ENCODE measurements around the gene MTHFD1L.

Gene MTHFD1L

DNA sequence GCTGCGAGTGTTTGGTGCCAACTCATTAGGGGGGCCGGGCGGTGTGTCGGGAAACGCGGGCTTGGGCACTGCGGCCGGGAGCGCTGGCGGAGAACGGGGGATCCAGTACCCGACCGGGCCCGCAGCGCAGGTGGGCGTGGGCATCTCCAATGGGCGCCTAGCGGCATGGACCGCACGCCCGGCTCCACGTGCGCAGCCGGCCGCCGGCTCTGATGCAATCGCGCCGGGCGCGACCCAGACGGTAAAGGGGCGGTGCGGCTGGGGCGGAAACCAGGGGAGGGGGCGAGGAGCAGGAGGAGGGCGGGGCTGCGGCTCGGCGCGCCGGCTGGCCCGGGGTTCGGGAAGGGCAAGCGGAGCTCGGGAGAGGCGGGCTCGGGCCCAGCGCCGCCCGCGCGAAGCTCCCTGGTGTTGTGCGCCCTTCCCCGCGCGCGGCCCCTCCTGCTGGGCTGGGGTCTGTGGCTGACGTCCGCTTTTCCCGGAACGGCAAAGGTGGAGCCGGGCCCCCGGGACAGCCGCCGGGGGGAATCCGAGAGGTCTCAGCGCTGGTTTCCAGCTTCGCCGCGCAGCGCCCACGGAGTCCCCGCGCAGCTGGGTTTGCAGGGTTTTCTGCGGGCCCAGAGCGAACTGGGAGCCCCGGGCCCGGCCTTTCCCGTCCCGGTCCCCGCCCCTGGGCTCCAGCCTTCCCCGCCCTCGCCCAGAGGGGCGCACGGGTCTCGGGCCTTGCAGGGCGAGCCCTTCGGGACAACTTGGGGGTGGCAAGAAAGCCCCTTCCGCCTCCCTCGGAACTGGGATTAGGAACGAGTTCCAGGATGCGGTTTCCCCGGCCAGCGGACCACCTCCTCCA, 867 bp downstream of the MTHFD1L start:
- peak; percentile 96 for DNase-seq (ENCODE audit: low spot score)

DNA sequence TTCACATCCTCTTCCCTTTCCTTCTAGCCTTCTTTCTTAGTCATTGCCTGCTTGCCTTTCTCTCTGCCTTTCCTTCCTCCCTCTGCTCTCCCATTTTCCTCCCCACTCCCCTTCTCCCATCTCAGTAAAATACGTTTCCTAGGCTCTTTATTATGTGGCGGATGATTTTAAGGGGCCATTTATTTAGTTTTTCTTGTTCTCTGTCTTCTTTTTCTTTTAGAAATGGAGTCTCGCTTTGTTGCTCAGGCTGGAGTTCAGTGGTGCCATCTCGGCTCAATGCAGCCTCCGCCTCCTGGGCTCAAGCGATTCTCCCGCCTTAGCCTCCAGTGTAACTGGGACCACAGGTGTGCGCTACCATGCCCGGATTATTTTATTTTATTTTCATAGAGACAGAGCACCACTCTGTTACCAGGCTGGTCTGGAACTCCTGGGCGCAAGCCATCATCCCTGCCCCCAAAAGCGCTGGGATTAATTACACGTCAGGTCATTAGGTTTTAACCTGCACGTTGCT, 1.5 kb downstream of the MTHFD1L start:
- DNase-seq (ENCODE audit: low spot score) = no peak

DNA sequence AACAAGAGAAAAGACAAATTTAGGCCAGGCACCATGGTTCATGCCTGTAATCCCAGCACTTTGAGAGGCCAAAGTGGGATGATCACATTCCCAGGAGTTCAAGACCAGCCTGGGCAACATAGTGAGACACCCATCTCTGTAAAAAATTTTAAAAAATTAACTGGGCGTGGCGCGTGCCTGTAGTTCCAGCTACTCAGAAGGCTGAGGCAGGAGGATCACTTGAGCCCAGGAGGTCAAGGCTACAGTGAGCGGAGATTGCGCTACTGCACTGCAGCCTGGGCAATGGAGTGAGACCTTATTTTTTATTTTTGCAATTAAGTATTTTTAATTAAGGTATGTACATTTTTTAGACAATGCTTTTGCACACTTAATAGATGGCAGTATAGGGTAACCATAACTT, 3.3 kb downstream of the MTHFD1L start:
- no peak for DNase-seq (ENCODE audit: low spot score)

DNA sequence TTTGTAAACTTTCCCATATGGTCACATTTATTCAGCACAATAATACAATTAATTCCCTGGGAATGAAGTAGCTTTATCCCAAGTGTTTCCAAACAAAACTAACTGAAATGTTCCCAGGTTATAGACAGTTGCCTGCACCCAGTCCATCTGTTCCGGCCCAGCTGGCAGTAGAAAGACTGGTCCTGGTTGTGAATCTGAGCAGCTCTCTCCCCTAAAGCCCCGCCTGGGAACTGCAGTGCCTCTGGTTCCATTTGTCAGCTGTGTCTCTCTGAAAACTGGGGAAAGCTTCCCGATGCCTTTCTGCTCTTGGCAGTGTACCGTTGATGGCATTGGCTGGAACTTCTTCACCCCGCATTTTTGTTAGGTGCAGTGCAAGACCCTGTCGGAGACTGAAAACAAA, 8.7 kb downstream of the MTHFD1L start:
- no peak for DNase-seq (ENCODE audit: low spot score)

DNA sequence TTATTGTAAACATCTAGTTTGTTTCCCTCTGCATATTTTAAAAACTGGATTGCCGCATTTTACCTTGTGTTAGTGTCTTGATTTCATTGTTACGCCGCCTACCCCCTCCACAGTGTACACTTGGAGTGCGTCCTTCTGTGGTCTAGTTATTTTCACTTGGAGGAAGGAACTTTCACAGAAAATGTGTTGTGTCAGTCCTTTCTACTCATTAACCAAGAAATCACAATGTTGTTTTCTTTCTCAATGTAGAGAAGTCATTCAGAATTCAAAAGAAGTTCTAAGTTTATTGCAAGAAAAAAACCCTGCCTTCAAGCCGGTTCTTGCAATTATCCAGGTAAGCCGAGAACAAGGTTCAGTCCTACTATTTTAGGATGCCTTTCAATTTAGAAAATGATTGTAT, 10.3 kb downstream of the MTHFD1L start:
- DNase-seq (ENCODE audit: low spot score) = no peak

DNA sequence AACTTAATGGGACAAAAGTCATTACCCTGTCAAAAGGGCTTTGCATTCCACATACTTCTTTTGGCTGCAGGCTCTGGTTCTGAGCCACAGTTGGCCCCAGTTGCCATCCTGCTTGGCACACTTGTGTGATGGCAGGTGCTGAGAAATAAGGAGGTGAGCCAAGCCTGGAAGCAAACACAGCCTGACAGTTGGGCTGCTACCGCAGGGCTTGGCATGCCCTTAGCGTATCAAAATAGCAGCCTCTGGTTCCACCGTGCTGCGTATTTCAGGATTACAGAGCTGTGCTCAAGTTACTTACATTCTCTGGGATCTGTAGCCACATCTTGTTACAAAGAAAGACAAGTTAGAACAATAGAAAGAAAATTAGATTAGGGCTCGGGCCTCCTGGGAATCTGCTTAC, 11.1 kb downstream of the MTHFD1L start:
- no peak for DNase-seq (ENCODE audit: low spot score)

DNA sequence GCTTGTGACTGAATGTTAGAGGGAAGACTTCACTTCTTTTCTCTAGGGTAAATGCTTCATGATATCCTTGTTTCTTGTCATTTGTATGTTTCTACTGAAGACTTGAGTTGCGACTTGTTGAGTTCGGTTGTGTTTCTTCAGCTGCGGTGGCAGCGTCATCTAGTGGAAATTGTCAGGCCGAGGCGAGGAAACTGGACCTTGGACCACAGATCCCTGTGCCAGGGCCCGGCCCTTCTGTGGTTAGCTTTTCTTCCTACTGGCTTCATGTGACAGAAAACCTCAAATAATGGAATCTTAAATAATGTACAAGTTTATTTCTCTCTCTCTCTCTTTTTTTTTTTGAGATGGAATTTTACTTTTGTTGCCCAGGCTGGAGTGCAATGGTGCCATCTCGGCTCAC, 12.4 kb downstream of the MTHFD1L start:
- DNase-seq (ENCODE audit: low spot score) = no peak

DNA sequence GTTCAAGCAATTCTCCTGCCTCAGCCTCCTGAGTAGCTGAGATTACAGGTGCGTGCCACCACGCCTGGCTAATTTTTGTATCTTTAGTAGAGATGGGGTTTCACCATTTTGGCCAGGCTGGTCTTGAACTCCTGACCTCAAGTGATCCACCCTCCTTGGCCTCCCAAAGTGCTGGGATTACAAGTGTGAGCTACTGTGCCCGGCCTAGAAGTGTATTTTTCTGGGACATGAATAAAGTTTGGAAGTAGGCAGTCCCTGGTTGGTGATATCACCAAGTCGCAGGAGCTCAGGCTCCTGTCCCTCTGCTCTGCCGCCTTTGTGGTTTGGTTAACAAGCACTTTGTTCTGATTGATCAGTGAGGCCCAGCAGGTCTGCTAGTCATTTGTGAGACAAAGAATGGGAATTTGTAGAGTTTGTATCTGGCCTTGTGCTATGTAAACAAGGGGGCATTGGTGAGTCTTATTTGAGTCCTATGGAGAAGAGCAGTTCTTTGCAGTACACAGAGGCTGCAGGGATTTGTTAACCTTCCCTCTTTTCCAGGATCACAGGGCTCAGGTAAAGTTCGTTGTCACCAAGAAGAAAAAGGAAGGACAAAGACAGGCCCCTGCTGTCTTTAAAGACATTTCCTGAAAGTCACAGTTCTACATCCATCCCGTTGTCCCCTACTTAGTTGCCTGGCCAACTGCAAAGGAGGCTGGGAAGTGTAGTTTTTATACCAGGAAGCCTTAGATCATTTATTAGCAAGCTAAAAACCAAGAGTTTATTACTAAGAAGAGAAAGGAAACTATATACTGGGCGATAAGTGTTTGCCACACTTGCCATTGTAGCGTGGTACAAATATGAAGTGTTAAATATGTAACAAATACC, 13.1 kb downstream of the MTHFD1L start:
- DNase-seq (ENCODE audit: low spot score) = peak; percentile 37

DNA sequence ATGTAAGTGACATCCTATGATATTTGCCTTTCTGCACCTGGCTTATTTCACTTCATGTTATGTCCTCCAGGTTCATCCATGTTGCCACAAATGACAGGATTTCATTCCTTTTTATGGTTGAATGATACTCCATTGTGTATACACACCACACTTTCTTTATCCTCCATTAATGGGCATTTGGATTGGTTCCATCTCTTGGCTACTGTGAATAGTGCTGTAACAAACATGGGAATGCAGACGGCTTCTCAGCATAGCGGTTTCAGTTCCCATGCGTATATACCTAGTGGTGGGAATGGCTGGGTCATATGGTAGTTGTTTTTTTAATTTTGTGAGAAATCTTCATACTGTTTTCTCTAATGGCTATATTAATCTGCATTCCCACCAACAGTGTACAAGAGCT, 14.8 kb downstream of the MTHFD1L start:
- no peak for DNase-seq (ENCODE audit: low spot score)

DNA sequence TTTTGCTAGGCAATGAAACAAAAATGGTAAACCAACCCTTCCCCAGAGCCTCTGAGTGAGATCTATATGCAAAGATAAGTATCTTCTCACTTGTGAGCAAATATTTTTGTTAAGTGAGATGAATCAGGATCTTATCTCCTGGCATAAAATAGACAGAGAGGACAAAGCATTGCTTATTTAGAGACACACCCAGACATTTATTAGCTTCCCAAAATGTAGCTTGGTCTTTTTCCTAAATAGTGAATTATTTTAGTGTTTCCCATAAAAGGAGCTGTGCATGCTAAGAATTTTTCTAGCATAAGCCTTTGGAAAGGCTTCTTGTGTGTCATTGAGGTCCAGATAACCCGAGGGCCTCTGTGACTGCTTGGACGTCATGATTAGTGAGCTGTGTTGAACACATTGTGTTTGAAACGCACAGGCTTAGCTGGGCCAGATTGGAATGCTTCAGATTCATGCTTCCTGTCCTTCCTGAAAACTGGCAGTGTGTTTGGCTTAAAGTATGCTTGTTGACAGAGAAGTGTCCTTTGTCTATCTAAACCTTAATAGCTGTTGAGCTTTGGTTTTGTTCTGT, 16.5 kb downstream of the MTHFD1L start:
- DNase-seq (ENCODE audit: low spot score) = peak; percentile 19

DNA sequence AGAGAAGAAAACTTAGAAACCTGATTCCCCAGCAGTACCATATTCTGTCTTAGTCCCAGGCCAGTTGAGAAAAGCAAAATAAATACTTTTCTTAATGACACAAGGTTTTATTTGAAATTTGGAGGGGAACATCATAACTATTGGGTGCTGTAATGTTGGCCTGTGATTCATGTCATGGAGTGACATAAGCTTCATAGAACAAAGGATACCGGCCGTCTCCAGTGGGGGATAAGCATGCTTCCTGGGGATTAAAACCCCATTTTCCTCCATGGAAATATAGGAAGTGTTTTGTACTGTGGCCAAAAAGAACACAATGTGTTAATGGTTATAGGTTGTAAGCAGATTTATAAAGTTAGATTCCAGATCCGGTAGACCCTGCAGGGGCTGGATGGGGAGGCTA, 18.0 kb downstream of the MTHFD1L start:
- DNase-seq (ENCODE audit: low spot score) = no peak

DNA sequence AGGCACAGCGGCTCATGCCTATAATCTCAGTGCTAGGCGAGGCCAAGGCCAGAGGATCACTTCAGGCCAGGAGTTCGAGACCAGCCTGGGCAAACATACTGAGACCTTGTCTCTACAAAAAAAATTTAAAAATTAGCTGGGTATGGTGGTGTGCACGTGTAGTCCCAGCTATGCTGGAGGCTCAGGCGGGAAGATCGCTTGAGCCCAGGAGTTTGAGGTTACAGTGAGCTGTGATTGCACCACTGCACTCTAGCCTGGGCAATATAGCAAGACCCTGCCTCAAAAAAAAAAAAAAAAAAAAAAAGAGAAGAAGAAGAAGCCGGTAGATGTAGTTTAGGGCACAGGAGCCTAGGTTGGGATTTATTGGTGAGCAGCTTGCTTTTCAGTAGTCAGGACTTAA, 20.7 kb downstream of the MTHFD1L start:
- no peak for DNase-seq (ENCODE audit: low spot score)

DNA sequence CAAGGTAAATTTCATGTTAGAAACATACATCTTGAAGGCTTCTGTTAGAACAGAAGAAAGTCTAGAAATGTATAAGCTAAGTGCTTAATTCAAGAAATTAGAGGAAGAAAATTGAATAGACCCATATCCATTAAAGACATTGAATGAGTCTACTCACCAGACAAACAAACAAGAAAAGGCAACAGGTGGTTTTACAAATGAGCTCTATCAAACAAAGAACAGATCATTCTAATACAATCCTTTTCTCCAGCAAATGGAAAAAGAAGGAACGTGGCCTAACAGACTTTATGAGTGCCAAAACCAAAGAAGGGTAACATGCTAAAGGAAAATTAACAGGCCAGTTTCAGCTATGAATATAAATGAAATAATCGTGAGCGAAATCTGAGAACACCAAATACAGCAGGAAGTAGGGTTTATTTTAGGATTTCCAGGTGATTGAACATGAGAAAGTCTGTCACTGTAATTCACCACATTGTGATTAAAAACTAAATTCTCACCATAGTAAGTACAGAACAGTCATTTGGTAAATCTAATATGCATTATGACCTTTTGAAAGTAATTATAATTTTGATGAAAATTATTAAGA, 22.6 kb downstream of the MTHFD1L start:
- DNase-seq (ENCODE audit: low spot score) = no peak

DNA sequence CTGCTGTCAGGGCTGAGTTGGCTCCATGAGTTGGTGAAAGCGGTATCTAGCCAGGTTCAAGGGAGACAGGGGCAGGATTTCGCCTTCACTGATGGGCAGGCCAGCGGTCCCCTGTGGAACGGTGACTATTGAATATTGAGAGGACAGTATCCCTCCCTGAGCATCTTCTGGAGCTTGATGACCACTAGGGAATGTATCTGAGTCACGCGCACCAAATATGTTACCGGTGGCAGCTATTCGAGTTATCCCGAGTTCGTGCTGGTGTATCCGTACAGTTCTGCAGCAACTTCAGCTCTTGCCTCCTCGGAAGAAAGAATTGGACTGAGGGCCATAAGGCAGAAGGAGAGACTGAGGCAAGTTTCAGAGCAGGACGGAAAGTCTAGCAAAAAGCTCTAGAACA, 24.8 kb downstream of the MTHFD1L start:
- DNase-seq (ENCODE audit: low spot score) = no peak

DNA sequence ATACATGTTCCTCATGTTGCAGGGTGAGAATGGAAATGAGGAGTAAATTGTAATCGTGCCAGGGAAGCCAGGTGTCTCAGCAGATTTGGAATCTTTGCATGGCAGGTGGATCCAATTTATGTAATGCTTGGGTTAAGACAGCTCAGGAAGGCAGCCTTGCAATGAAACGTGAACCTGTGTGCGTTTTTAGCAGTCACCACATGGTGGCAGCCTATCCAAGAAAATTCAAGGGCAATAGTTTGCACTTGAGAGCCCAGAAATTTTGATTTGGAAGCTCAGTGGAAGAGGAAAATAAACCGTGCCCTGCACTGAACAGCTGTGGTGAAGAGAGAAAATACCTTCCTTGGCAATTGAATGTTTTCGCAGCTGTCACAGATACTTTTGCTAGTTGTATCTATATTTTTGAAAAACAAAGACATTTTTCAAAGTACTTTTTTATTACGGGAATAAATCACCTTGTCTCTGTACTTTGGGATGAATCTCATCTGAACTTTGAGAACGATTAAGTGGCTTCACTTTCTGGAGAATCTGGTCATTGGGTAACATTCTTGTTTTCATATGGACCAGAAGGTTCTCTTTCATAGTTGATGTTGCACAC, 26.5 kb downstream of the MTHFD1L start:
- peak; percentile 62 for DNase-seq (ENCODE audit: low spot score)

DNA sequence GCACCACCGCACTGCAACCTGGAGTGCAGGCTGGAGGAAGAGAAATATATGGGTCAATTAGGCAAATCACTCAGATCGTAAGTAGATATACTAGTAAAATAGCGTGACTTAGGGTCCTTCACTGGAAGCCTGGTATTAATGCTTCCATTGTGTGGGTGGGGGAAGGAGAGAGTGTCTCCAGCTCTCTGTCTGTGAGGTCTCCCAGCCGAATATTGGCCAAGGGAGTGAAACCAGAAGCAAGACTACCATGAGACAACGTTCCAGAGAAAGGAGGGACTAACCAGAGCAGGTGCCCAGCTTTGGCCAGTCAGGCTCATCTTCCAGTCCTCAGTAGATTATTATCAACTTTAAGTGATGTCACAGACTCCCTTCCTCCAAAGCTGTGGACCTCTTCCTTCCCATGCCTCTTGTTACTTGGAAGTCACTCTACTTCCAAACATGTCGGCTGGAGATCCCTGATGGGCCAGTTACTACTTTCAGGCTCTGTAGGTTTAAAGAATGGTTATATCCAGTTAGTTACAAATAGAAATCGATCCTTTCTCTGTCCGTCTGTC, 28.8 kb downstream of the MTHFD1L start:
- DNase-seq (ENCODE audit: low spot score) = no peak

DNA sequence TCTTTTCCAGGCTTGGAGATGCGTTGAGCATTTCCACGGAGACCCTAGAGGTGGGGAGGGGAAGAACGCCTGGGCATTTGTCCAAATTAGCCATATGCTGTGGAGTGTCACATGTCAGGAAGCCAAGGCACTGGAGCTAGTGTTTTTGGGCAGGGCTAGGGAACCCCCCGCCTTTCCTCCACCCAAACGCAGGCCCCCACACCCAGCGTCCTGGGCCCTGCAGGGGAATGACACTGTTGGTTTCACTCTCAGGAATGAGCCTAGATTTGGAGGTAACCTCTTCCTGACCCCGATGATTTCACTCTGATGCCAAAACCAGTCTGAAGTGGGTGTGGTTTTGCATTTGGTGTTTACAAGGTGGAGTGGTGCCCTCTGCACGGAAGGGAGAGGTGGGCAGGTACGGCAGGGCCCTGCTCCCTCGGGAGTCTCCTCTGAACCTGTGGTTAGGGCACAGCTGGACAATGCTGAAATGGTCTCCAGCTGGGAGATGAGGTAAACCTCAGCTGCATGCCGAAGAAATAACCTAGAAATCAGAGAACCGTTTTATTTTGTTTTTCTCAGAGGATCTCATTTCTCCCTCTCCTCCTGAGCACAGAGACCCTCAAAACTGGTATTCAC, 29.5 kb downstream of the MTHFD1L start:
- DNase-seq (ENCODE audit: low spot score) = peak; percentile 21

DNA sequence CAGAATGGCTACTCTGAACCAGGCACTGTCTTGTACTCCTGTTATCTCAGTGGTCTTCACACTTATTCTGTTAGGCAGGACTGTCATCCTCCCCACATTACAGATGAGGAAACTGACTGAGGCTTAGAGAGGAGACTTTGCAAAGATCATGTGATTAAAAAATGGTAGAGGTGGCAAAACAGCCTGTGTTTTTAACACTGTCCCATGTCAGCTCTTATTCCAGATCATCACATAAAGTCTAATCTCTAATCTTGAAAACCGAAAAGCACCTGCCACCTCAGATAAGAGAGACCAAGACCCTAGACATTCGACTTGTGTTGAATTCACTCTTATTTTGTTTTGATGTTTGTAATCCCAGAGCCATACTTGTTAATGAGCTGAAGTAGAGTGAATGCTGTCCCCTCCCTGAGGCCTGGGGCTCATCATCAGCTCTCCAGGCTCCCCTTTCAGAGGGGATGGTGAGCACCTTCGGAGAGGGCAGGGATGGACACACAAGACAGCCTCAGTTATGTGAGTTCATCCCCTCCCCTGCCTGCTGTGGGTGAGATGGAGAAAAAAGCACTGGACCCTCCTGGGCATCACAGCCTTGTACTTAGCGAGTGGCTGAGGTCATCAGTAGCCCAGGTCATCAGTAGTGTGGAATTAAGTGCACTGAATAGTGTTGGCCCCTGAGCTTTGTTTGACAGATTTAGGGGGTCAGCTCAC, 30.6 kb downstream of the MTHFD1L start:
- DNase-seq (ENCODE audit: low spot score) = no peak

DNA sequence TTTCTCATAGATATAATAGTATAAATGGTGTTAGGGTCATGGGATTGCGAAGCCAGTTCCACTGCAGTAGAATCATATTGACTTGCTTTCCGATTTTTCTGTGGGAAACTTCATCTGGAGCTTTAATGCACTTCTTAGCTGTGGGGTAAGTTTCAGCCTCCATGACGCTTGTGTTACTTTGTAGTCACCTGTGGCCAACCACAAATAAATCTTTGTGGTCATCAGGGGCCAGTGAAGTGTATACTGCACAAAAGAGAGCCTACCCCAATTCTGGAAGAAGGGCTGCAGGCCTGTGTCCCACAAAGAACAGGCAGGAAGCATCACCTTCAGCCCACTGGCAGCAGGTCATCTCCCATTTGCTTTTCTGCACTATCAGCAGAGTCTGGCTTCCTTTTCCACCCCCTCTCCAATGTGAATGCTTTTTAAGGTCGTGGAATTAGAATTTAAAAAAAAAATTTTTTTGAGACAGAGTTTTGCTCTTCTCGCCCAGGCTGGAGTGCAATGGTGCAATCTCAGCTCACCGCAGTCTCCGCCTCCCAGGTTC, 32.0 kb downstream of the MTHFD1L start:
- DNase-seq (ENCODE audit: low spot score) = no peak

Measured in iPS-NIHi11 (cell line).